Epithelial cell of esophagus (primary cell): ENCODE data around the gene ATP7B.

ENCODE experiments used
- DNase-seq: peaks from one replicate; pipeline ENCODE4 v3.0.0; 2010; ENCODE audit warnings: low read depth
- H3K4me3 ChIP-seq: 2 replicates; pipeline ENCODE4 v1.5.1; 2011; ENCODE audit warnings: mild to moderate bottlenecking, low read length, control low read depth
- TF ChIP-seq, protein P1 (sequence below): IDR thresholded peaks from 2 replicates; pipeline ENCODE4 v1.5.1; 2011; ENCODE audit warnings: low read depth, mild to moderate bottlenecking, low read length, control low read depth, inconsistent platforms; ENCODE audit not compliant: insufficient read depth; ENCODE audit errors: missing control alignments

Gene ATP7B

GRCh38 chr13:51970349-51970748 lies 40.9 kb downstream of the ATP7B start:
- no peak for DNase-seq
- TF ChIP-seq, protein P1, sequence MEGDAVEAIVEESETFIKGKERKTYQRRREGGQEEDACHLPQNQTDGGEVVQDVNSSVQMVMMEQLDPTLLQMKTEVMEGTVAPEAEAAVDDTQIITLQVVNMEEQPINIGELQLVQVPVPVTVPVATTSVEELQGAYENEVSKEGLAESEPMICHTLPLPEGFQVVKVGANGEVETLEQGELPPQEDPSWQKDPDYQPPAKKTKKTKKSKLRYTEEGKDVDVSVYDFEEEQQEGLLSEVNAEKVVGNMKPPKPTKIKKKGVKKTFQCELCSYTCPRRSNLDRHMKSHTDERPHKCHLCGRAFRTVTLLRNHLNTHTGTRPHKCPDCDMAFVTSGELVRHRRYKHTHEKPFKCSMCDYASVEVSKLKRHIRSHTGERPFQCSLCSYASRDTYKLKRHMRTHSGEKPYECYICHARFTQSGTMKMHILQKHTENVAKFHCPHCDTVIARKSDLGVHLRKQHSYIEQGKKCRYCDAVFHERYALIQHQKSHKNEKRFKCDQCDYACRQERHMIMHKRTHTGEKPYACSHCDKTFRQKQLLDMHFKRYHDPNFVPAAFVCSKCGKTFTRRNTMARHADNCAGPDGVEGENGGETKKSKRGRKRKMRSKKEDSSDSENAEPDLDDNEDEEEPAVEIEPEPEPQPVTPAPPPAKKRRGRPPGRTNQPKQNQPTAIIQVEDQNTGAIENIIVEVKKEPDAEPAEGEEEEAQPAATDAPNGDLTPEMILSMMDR = no peak
- H3K4me3 ChIP-seq = no peak overlapping the region

- DNase-seq = no peak
- no peak overlapping the region for H3K4me3 ChIP-seq
- TF ChIP-seq, protein P1 = no peak
These were observed 43.5 kb downstream of the ATP7B start for GRCh38 chr13:51967482-51968446.

DNA sequence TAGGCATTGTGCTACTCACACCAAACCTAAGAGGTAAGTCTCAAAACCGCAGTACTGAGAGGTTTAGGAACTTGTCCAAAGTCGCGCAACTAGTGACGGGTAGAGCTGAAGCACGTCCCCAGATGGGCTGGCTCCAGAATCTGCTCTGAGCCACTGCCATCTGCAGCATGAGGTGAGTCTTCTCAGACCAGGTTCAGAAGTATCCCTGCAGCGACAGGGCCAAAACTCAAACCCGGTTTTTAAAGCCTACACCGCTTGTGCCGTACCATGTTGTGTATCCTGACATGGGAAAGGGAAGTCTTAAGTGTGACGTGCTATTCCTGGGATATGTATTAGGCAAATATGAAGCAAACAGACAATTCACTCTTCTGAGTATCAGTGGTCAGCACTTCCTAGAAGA lies 45.1 kb downstream of the ATP7B start:
- H3K4me3 ChIP-seq = no peak overlapping the region
- no peak for DNase-seq
- TF ChIP-seq, protein P1 = no peak

- TF ChIP-seq, protein P1 = no peak
- no peak for DNase-seq
These were observed 49.5 kb downstream of the ATP7B start for GRCh38 chr13:51961493-51962403.

GRCh38 chr13:51960766-51961165 lies 50.5 kb downstream of the ATP7B start:
- no peak overlapping the region for H3K4me3 ChIP-seq
- no peak for DNase-seq
- TF ChIP-seq, protein P1 = no peak

More at GRCh38 chr13:51961493-51962403, 49.5 kb downstream of the ATP7B start:
- H3K4me3 ChIP-seq = no peak overlapping the region

DNA sequence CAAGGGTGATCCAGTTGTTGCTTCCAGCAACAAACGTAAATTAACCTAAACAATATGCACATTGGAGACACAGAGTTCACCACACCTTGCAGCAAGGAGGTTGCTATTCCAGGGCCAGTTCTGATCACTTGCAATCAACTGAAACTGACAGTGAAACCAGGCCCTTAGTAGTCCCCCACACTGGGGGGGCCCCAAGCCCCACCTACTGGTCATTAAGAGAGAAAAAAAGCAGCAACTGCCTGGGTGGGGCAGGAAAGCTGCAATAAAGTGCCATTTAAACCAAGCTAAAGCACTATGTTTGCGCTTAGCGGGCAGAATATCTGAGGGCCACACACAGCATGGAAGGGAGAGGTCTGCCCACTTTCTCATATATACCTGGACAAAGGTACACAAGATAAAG lies 51.5 kb downstream of the ATP7B start:
- DNase-seq = no peak
- TF ChIP-seq, protein P1 = no peak
- no peak overlapping the region for H3K4me3 ChIP-seq
